Measurements from ENCODE around the gene HEATR1. TPM values are rescaled to one million over a fixed set of nuclear protein-coding genes. Genes with fewer than 3 reads are reported as not detected.
"Not testable (repeated sequence)": the region's sequence is repeated elsewhere in the genome, so short reads cannot be mapped to it uniquely, and the experiment has no call there.

Gene HEATR1
- total RNA-seq, 2 donors from 2014 or later, result 15.3 to 26.6 TPM

GRCh38 chr1:236618507-236618906 is 14.2 kb upstream of the HEATR1 start:
- no peaks in the 10 kb centered on the region for H3K36me3 ChIP-seq
- H3K9ac ChIP-seq (ENCODE audit: low read depth in 2 of 2, low read length in 2 of 2), result no peak overlapping the region
- intact Hi-C loops (cut with DNase I), result no loop called here
- DNase-seq, result no peak
- no peaks in the 10 kb centered on the region for H3K27me3 ChIP-seq
- H3K4me3 ChIP-seq, result no peak overlapping the region
- TF ChIP-seq CTCF (IDR thresholded peaks at IDR 0.05), result no peak
- no peaks in the 10 kb centered on the region for H3K9me3 ChIP-seq
- no peak overlapping the region for H3K27ac ChIP-seq
- H3K4me1 ChIP-seq, result no peaks in the 10 kb centered on the region

- no peak for DNase-seq
- Histone ChIP-seq H3K27me3 (no peaks in the 10 kb centered on the region), H3K27ac (no peak overlapping the region), H3K9me3 (no peaks in the 10 kb centered on the region), H3K4me3 (no peak overlapping the region), H3K4me1 (no peaks in the 10 kb centered on the region), H3K9ac (ENCODE audit: low read depth in 2 of 2, low read length in 2 of 2) (no peak overlapping the region), H3K36me3 (no peaks in the 10 kb centered on the region)
- no peak for TF ChIP-seq CTCF (IDR thresholded peaks at IDR 0.05)
- intact Hi-C loops (cut with DNase I), result no loop called here
Observed at GRCh38 chr1:236615399-236616148, 11.3 kb upstream of the HEATR1 start.

- intact Hi-C loops (cut with DNase I), result loop anchor here (5.0 kb wide), 1 partner anchor 775 kb away; no protein-coding TSS in a partner anchor
- Histone ChIP-seq H3K9ac (ENCODE audit: low read depth in 2 of 2, low read length in 2 of 2) (no peak overlapping the region), H3K9me3 (no peaks in the 10 kb centered on the region), H3K4me3 (no peak overlapping the region), H3K4me1 (no peaks in the 10 kb centered on the region), H3K27ac (no peak overlapping the region), H3K36me3 (no peaks in the 10 kb centered on the region), H3K27me3 (no peaks in the 10 kb centered on the region)
- no peak for TF ChIP-seq CTCF (IDR thresholded peaks at IDR 0.05)
- no peak for DNase-seq
Observed at GRCh38 chr1:236612349-236612748, 8.0 kb upstream of the HEATR1 start.

- no peaks in the 10 kb centered on the region for H3K9me3 ChIP-seq
- H3K9ac ChIP-seq (ENCODE audit: low read depth in 2 of 2, low read length in 2 of 2), result no peak overlapping the region
- no peaks in the 10 kb centered on the region for H3K27me3 ChIP-seq
- no peak overlapping the region for H3K27ac ChIP-seq
- DNase-seq, result peak; percentile 48
- intact Hi-C loops (cut with DNase I), result loop anchor here (5.0 to 10.0 kb wide), 2 partner anchors 156 to 953 kb away; no protein-coding TSS in a partner anchor
- H3K36me3 ChIP-seq, result no peaks in the 10 kb centered on the region
- H3K4me3 ChIP-seq, result no peak overlapping the region
- TF ChIP-seq CTCF (IDR thresholded peaks at IDR 0.05), result peak; percentile 51
- no peaks in the 10 kb centered on the region for H3K4me1 ChIP-seq
Observed at GRCh38 chr1:236608930-236609726, 4.8 kb upstream of the HEATR1 start.

- H3K4me3 ChIP-seq; DNase-seq; H3K9me3 ChIP-seq; H3K36me3 ChIP-seq; H3K4me1 ChIP-seq; H3K9ac ChIP-seq (ENCODE audit: low read depth in 2 of 2, low read length in 2 of 2); H3K27ac ChIP-seq; H3K27me3 ChIP-seq: not testable (repeated sequence)
- intact Hi-C loops (cut with DNase I), result loop anchor here (5.0 to 10.0 kb wide), 2 partner anchors 157 to 955 kb away; no protein-coding TSS in a partner anchor
Observed at GRCh38 chr1:236607597-236607996, 3.3 kb upstream of the HEATR1 start.

Measured in colonic mucosa (tissue), 4 donors.